Measurements from ENCODE around the gene HOXA11. TPM values are rescaled to one million over a fixed set of nuclear protein-coding genes. Genes with fewer than 3 reads are reported as not detected.
A peak's percentile ranks its signal among the peaks of the same experiment; 100 is the strongest.

The HOXA11 gene
- total and polyA plus RNA-seq, 4 donors: 0.13 to 0.81 TPM; not detected in 2

DNA sequence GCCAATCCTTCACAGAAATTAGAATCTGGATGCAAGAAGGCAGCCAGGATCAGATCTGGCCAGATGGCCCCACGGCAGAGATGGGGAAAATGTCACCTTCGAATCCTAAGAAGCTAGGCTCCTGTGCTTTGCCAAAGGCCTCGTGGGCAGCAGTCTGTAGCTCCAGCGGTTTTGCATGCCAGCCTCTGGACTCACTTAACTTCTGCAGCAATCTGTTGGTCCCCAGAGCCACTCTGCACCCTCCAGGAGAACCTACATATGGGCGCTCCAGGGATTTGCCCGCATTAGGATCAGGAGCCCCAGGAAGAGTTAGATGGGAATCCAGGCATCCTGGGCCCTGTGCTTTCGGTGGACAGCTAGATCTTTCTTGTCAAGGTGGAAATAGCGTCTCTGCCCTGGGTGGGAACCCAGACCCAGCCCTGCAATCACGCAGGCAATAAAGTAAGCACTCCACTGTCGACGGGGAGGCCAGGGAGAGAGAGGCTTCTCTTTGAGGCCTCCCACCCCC is 25.0 kb upstream of the HOXA11 start:
- ATAC-seq (ENCODE audit: low FRiP score) (no peak), DNase-seq (no peak)
- H3K27me3 ChIP-seq (ENCODE audit: control insufficient read depth in 1 of 2, insufficient read depth in 2 of 2, low read length in 1 of 2): no peaks in the 10 kb centered on the region
- H3K4me1 ChIP-seq (ENCODE audit: control insufficient read depth in 1 of 2, insufficient read depth in 2 of 2, low read length in 2 of 2): no peaks in the 10 kb centered on the region
- WGBS, 2 donors: 73 to 74% methylated on average over 11 of the region's 11 CpGs
- H3K9me3 ChIP-seq (ENCODE audit: control insufficient read depth, low read length): no peaks in the 10 kb centered on the region
- no peak overlapping the region for H3K27ac ChIP-seq (ENCODE audit: low read depth in 1 of 2, low read length in 2 of 2)
- no peak overlapping the region for H3K4me3 ChIP-seq (ENCODE audit: low read length in 2 of 2)
- H3K36me3 ChIP-seq (ENCODE audit: control insufficient read depth in 1 of 2, insufficient read depth in 2 of 2, low read length in 1 of 2): no peaks in the 10 kb centered on the region
- intact Hi-C loops (cut with DNase I): loop anchor here (5.0 to 10.0 kb wide), 2 partner anchors 365 to 367 kb away; no protein-coding TSS in a partner anchor

DNA sequence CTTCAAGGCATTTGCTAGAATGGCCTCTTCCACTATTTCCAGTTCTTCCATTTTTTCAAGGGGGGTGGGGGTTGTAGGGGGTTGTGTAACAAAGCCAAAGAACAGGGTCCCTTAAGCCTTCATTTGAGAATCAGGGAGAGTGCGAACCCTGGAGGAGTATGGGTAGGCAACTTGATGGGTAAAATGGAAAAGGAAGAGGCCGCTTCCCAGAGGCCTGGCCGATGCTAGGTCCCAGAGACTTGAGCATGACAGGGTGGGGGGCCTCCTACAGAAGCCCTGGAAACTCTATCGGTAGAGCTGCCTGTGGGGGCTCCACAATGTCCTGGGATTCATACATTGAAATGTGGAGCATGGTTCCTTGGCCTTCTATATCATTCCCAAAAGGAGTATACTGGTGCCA is 24.0 kb upstream of the HOXA11 start:
- 97 to 98% methylated on average over 4 of the region's 4 CpGs for WGBS, 2 donors
- Histone ChIP-seq H3K4me3 (ENCODE audit: low read length in 2 of 2) (no peak overlapping the region), H3K27ac (ENCODE audit: low read depth in 1 of 2, low read length in 2 of 2) (no peak overlapping the region), H3K9me3 (ENCODE audit: control insufficient read depth, low read length) (no peaks in the 10 kb centered on the region), H3K27me3 (ENCODE audit: control insufficient read depth in 1 of 2, insufficient read depth in 2 of 2, low read length in 1 of 2) (no peaks in the 10 kb centered on the region), H3K4me1 (ENCODE audit: control insufficient read depth in 1 of 2, insufficient read depth in 2 of 2, low read length in 2 of 2) (no peaks in the 10 kb centered on the region), H3K36me3 (ENCODE audit: control insufficient read depth in 1 of 2, insufficient read depth in 2 of 2, low read length in 1 of 2) (no peaks in the 10 kb centered on the region)
- intact Hi-C loops (cut with DNase I): no loop called here
- no peak for DNase-seq
- ATAC-seq (ENCODE audit: low FRiP score): no peak

DNA sequence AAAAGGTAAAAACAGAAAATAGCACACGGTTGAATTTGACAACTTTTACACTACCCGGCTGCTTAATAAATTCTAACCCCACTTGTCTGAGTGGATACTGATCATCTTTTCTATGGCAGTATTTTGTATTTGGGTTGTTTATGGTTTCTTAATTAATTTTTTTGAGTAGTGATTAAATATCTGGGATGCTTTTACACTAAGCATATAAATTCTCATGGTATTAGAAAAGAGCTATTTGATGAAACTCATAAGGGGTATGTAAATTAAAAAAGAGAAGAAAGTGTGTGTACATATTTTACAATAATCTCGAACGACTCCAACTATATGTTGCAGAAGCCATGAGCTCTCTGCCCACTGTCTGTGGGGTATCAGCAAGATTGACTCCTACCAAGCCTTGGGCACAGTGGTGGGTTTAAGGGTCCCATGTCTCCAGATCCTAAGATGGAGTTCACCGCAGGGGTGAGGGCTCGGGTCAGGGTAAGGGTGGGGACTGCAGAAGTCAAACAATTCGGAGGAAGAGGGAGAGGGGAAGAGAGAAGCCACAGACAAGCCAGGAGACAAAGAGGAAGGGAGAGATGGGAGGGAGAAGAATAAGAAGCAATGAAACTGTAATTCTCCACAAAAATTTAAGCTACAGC is 22.4 kb upstream of the HOXA11 start:
- no peak for ATAC-seq (ENCODE audit: low FRiP score)

DNA sequence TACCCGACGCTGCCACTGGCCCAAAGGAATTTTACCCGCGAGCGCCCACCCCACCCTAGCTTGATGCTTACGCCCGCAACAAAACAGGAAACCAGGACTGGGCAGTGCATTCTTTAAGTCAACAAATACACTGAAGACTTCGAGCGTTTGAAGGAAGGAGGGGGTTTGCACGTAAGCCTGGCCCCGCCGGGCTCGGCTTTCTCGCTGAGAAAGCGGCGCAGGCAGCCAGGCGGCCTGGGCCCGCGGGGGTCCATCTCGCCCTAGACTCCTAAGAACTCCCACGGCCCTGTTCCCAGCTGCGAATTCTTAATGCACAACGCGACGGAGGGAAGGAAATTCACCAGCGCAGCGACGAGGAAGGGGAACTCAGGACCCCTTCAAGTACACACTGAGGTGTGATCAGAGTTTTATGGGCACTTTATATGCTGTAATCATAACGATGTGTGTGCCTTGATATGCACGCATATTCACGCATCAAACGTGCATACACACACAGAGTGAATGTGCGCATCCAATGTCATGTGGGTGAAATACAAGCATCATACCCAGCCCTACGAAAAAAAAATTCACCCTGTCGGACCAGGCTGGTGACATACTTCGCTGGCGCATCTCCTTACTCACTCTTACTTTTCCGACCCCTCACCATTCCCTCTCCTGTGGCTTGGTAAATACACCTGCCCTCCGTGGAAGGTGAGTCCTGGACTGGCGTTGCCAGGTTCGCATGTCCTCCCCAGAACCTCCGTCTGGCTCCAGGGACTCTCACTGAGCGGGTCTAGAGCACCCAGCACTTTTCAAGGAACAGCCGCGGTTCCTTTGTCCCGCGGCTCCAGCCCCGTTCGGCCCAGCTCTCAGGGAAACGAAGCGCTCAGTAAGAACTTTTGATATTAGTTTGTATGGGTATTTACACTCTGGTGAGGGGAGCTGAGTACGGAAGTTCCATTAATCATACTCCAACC is 20.6 kb upstream of the HOXA11 start:
- peaks cover 0 to 2% of the 10 kb centered on the region in 2 donors for H3K27me3 ChIP-seq (ENCODE audit: control insufficient read depth in 1 of 2, insufficient read depth in 2 of 2, low read length in 1 of 2)
- 14 to 17% methylated on average over 52 of the region's 52 CpGs for WGBS, 2 donors
- H3K4me1 ChIP-seq (ENCODE audit: control insufficient read depth in 1 of 2, insufficient read depth in 2 of 2, low read length in 2 of 2): no peaks in the 10 kb centered on the region
- H3K9me3 ChIP-seq (ENCODE audit: control insufficient read depth, low read length): no peaks in the 10 kb centered on the region
- DNase-seq: peak in 1 of 2 donors; percentile 34
- no peak overlapping the region for H3K27ac ChIP-seq (ENCODE audit: low read depth in 1 of 2, low read length in 2 of 2)
- no peak for ATAC-seq (ENCODE audit: low FRiP score)
- H3K4me3 ChIP-seq (ENCODE audit: low read length in 2 of 2): no peak overlapping the region
- no peaks in the 10 kb centered on the region for H3K36me3 ChIP-seq (ENCODE audit: control insufficient read depth in 1 of 2, insufficient read depth in 2 of 2, low read length in 1 of 2)
- intact Hi-C loops (cut with DNase I): no loop called here

More for the DNA sequence above, 22.4 kb upstream of the HOXA11 start:
- no peak for DNase-seq
- 78 to 82% methylated on average over 7 of the region's 7 CpGs for WGBS, 2 donors
- no peak overlapping the region for H3K27ac ChIP-seq (ENCODE audit: low read depth in 1 of 2, low read length in 2 of 2)
- H3K27me3 ChIP-seq (ENCODE audit: control insufficient read depth in 1 of 2, insufficient read depth in 2 of 2, low read length in 1 of 2): peaks cover 0 to 2% of the 10 kb centered on the region in 2 donors
- H3K4me3 ChIP-seq (ENCODE audit: low read length in 2 of 2): no peak overlapping the region
- no peaks in the 10 kb centered on the region for H3K36me3 ChIP-seq (ENCODE audit: control insufficient read depth in 1 of 2, insufficient read depth in 2 of 2, low read length in 1 of 2)
- intact Hi-C loops (cut with DNase I): no loop called here
- H3K9me3 ChIP-seq (ENCODE audit: control insufficient read depth, low read length): no peaks in the 10 kb centered on the region
- no peaks in the 10 kb centered on the region for H3K4me1 ChIP-seq (ENCODE audit: control insufficient read depth in 1 of 2, insufficient read depth in 2 of 2, low read length in 2 of 2)

DNA sequence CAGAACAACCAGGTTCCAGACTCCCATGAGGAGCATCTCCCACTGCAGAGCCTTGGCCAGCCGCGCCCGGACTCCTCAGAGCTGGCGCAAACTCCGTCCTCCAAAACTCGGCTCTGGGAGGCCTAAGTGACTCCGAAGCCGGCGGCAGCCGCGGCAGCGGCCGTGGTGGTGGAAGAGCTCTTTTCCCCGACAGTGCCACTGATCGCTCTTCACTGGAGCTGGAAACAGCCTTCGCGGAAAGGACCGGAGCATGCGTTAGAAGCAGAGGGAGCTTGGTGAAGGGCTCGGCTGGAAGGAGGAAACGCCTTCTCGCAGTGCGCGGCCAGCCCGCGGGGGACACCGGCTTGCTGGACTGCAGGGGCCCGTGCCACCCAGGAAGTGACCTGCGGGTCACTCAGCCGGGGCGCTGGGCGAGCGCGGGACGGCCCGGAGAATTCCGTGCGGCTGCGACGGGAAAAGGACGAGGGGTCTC is 19.9 kb upstream of the HOXA11 start:
- no peak overlapping the region for H3K27ac ChIP-seq (ENCODE audit: low read depth in 1 of 2, low read length in 2 of 2)
- DNase-seq: peak in 1 of 2 donors; percentile 77
- H3K27me3 ChIP-seq (ENCODE audit: control insufficient read depth in 1 of 2, insufficient read depth in 2 of 2, low read length in 1 of 2): peaks cover 0 to 2% of the 10 kb centered on the region in 2 donors
- WGBS, 2 donors: 6 to 10% methylated on average over 41 of the region's 41 CpGs
- H3K9me3 ChIP-seq (ENCODE audit: control insufficient read depth, low read length): no peaks in the 10 kb centered on the region
- no peaks in the 10 kb centered on the region for H3K4me1 ChIP-seq (ENCODE audit: control insufficient read depth in 1 of 2, insufficient read depth in 2 of 2, low read length in 2 of 2)
- H3K4me3 ChIP-seq (ENCODE audit: low read length in 2 of 2): no peak overlapping the region
- peak; percentile 8 for ATAC-seq (ENCODE audit: low FRiP score)
- H3K36me3 ChIP-seq (ENCODE audit: control insufficient read depth in 1 of 2, insufficient read depth in 2 of 2, low read length in 1 of 2): no peaks in the 10 kb centered on the region
- intact Hi-C loops (cut with DNase I): loop anchor here in 1 of 2 donors (5.0 kb wide), 1 partner anchor 887 kb away; no protein-coding TSS in a partner anchor

DNA sequence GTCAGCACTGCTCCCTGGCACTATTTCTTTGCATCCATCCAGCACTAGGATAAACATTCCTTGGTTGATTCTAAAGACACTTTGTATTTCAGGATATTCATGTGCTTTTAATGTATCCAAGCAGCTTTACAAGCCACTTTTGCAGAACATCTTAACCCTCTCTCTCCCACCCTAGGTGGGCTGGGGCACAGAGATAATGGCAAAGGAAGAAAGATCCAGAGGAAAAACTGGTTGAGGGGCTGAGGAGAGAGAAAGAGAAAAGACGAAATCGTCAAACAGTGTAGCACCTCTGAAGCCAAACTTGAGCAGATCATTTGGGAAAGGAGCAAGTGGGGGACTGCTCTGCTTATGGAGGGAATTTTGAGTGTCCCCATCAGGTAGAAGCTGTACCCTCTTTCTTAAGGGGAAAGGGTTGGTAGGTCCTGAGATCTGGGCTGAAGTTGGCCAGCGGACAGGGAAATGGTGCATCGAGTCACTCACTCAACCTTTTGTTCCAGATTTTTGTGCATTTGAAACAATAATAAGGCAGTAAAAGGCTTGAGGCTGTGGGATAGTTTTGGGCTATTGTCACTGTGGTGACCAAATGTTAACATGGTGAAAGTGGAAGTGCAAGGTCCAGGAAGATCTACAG is 19.0 kb upstream of the HOXA11 start:
- no peaks in the 10 kb centered on the region for H3K9me3 ChIP-seq (ENCODE audit: control insufficient read depth, low read length)
- H3K36me3 ChIP-seq (ENCODE audit: control insufficient read depth in 1 of 2, insufficient read depth in 2 of 2, low read length in 1 of 2): no peaks in the 10 kb centered on the region
- H3K27me3 ChIP-seq (ENCODE audit: control insufficient read depth in 1 of 2, insufficient read depth in 2 of 2, low read length in 1 of 2): peaks cover 0 to 2% of the 10 kb centered on the region in 2 donors
- ATAC-seq (ENCODE audit: low FRiP score) (no peak), DNase-seq (no peak)
- no peaks in the 10 kb centered on the region for H3K4me1 ChIP-seq (ENCODE audit: control insufficient read depth in 1 of 2, insufficient read depth in 2 of 2, low read length in 2 of 2)
- intact Hi-C loops (cut with DNase I): loop anchor here in 1 of 2 donors (5.0 kb wide), 1 partner anchor 888 kb away; no protein-coding TSS in a partner anchor
- 39 to 48% methylated on average over 4 of the region's 4 CpGs for WGBS, 2 donors
- H3K4me3 ChIP-seq (ENCODE audit: low read length in 2 of 2): no peak overlapping the region
- no peak overlapping the region for H3K27ac ChIP-seq (ENCODE audit: low read depth in 1 of 2, low read length in 2 of 2)

DNA sequence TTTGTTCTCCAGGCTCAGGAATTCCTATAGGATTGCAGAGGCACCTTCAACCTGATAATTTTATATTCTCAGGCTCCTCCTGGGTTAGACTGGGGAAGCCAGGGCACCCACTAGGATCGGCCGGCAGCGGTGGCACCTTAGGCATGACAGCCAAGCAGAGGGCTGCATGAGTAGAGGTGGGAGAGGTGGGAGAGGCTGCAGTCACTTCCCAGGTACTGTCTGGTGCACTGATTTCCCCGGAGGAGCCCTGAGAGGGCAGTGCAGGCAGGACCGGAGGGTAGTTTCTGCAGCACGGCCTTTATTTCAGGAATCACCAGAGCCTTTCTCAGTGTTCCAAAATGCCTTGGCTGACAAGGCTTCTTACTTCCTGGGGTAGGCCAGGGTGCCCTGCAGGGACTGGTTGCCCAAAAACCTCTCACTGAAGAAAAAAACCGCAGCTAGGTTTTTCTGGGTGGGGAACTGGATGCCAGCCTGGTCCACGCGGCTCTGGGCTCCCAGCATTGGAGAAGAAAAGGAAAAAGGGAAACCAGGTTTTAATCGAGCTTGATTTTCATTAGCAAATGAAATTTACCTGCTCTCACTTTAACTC is 18.4 kb upstream of the HOXA11 start:
- DNase-seq: peak in 1 of 2 donors; percentile 48
- Histone ChIP-seq H3K27me3 (ENCODE audit: control insufficient read depth in 1 of 2, insufficient read depth in 2 of 2, low read length in 1 of 2) (peaks cover 0 to 2% of the 10 kb centered on the region in 2 donors), H3K36me3 (ENCODE audit: control insufficient read depth in 1 of 2, insufficient read depth in 2 of 2, low read length in 1 of 2) (no peaks in the 10 kb centered on the region), H3K9me3 (ENCODE audit: control insufficient read depth, low read length) (no peaks in the 10 kb centered on the region), H3K4me3 (ENCODE audit: low read length in 2 of 2) (no peak overlapping the region), H3K4me1 (ENCODE audit: control insufficient read depth in 1 of 2, insufficient read depth in 2 of 2, low read length in 2 of 2) (no peaks in the 10 kb centered on the region), H3K27ac (ENCODE audit: low read depth in 1 of 2, low read length in 2 of 2) (no peak overlapping the region)
- 31 to 40% methylated on average over 10 of the region's 10 CpGs for WGBS, 2 donors
- no peak for ATAC-seq (ENCODE audit: low FRiP score)
- intact Hi-C loops (cut with DNase I): loop anchor here in 1 of 2 donors (5.0 kb wide), 1 partner anchor 889 kb away; no protein-coding TSS in a partner anchor

DNA sequence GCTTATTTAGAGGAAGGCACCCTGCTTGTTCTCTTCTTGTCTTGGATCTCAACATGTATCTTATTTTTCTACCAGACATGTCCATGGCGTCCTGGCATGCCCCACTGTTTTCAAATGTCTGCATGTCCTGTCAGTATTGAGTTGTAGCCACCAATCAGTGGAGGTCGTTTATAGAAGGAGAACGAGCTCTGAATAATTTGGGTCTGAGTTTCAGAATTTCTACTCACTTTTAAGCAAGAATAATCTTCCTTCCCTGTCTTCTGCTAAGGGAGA is 17.8 kb upstream of the HOXA11 start:
- H3K9me3 ChIP-seq (ENCODE audit: control insufficient read depth, low read length): no peaks in the 10 kb centered on the region
- no peak for ATAC-seq (ENCODE audit: low FRiP score)
- H3K27ac ChIP-seq (ENCODE audit: low read depth in 1 of 2, low read length in 2 of 2): no peak overlapping the region
- H3K4me3 ChIP-seq (ENCODE audit: low read length in 2 of 2): no peak overlapping the region
- H3K27me3 ChIP-seq (ENCODE audit: control insufficient read depth in 1 of 2, insufficient read depth in 2 of 2, low read length in 1 of 2): peaks cover 0 to 2% of the 10 kb centered on the region in 2 donors
- intact Hi-C loops (cut with DNase I): loop anchor here in 1 of 2 donors (5.0 kb wide), 1 partner anchor 890 kb away; no protein-coding TSS in a partner anchor
- WGBS, 2 donors: 28 to 29% methylated on average over 3 of the region's 3 CpGs
- no peaks in the 10 kb centered on the region for H3K36me3 ChIP-seq (ENCODE audit: control insufficient read depth in 1 of 2, insufficient read depth in 2 of 2, low read length in 1 of 2)
- no peaks in the 10 kb centered on the region for H3K4me1 ChIP-seq (ENCODE audit: control insufficient read depth in 1 of 2, insufficient read depth in 2 of 2, low read length in 2 of 2)
- no peak for DNase-seq

Measured in aorta (tissue), 5 donors.